HG03342 (cell line): ENCODE results near the gene SGK1.
"Not testable (repeated sequence)": the region's sequence is repeated elsewhere in the genome, so short reads cannot be mapped to it uniquely, and the experiment has no call there.

Experiments used
- ATAC-seq: cut with Tn5 transposase; IDR thresholded peaks from one replicate; pipeline ENCODE4 v1.9.1; 2021; ENCODE audit warnings: mild to moderate bottlenecking, moderate library complexity; ENCODE audit not compliant: unreplicated experiment

SGK1 gene

GRCh38 chr6:134307075-134307474, 10.8 kb downstream of the SGK1 start:
- no peak for ATAC-seq

- not testable (repeated sequence) for ATAC-seq
These were observed 13.5 kb downstream of the SGK1 start for GRCh38 chr6:134304381-134304780.

- ATAC-seq = no peak
These were observed 14.0 kb downstream of the SGK1 start for GRCh38 chr6:134303891-134304290.

- no peak for ATAC-seq
These were observed 18.7 kb downstream of the SGK1 start for GRCh38 chr6:134299236-134299635.

GRCh38 chr6:134296762-134297161, 21.1 kb downstream of the SGK1 start:
- ATAC-seq = no peak

- peak; percentile 62 for ATAC-seq
These were observed 21.9 kb downstream of the SGK1 start for GRCh38 chr6:134295953-134296553.

- ATAC-seq = no peak
These were observed 24.2 kb downstream of the SGK1 start for GRCh38 chr6:134293659-134294161.

- no peak for ATAC-seq
These were observed 26.8 kb downstream of the SGK1 start for GRCh38 chr6:134291156-134291555.

- ATAC-seq = no peak
These were observed 28.7 kb downstream of the SGK1 start for GRCh38 chr6:134289204-134289575.

GRCh38 chr6:134288538-134289203, 29.2 kb downstream of the SGK1 start:
- ATAC-seq = peak; percentile 65

GRCh38 chr6:134287859-134288537, 29.9 kb downstream of the SGK1 start:
- ATAC-seq = peak; percentile 40

GRCh38 chr6:134282816-134283215, 35.1 kb downstream of the SGK1 start:
- ATAC-seq = no peak

- no peak for ATAC-seq
These were observed 36.5 kb downstream of the SGK1 start for GRCh38 chr6:134281388-134281787.

GRCh38 chr6:134278000-134278399, 39.9 kb downstream of the SGK1 start:
- no peak for ATAC-seq

- ATAC-seq = not testable (repeated sequence)
These were observed 41.0 kb downstream of the SGK1 start for GRCh38 chr6:134276891-134277377.

GRCh38 chr6:134272374-134272773, 45.5 kb downstream of the SGK1 start:
- no peak for ATAC-seq

- no peak for ATAC-seq
These were observed 50.0 kb downstream of the SGK1 start for GRCh38 chr6:134267917-134268361.

- no peak for ATAC-seq
These were observed 51.1 kb downstream of the SGK1 start for GRCh38 chr6:134266776-134267175.

- no peak for ATAC-seq
These were observed 56.1 kb downstream of the SGK1 start for GRCh38 chr6:134261766-134262165.

GRCh38 chr6:134258849-134259306, 59.0 kb downstream of the SGK1 start:
- ATAC-seq = no peak

GRCh38 chr6:134257516-134257915, 60.4 kb downstream of the SGK1 start:
- no peak for ATAC-seq

- ATAC-seq = no peak
These were observed 61.0 kb downstream of the SGK1 start for GRCh38 chr6:134256862-134257261.
